WTC11 (cell line): ENCODE measurements around the gene GABRB1. TPM values are rescaled to one million over a fixed set of nuclear protein-coding genes. Genes with fewer than 3 reads are reported as not detected.

Source experiments
- ATAC-seq: fragments of 200-7000 bp; cut with Tn5 transposase; 2 replicates; pipeline ENCODE4 v1.10.0; 2021; ENCODE audit warnings: mild to moderate bottlenecking, moderate library complexity
- CTCF ChIA-PET: fragments of 300-600 bp; sonication (Branson Sonifier 250); formaldehyde crosslinking; loops from one replicate; lab custom pipeline; 2021; ENCODE audit warnings: antibody characterized with exemption; lab: Charles Lee
- POLR2A ChIA-PET: fragments of 350-600 bp; sonication (Branson Sonifier 250); formaldehyde crosslinking; loops from one replicate; lab custom pipeline; 2021; ENCODE audit warnings: antibody characterized with exemption; lab: Charles Lee
- DNase-seq: peaks from one replicate; pipeline ENCODE4 v3.0.0; 2021; ENCODE audit warnings: low spot score
- H3K27ac Mint-ChIP-seq: 2 replicates; pipeline ENCODE4 v1.8.0; 2021; ENCODE audit warnings: mixed read lengths
- H3K27me3 Mint-ChIP-seq: 2 replicates; pipeline ENCODE4 v1.8.0; 2021; ENCODE audit warnings: low read depth, mild to moderate bottlenecking, moderate library complexity, mixed read lengths
- H3K36me3 Mint-ChIP-seq: 2 replicates; pipeline ENCODE4 v1.8.0; 2021; ENCODE audit warnings: mixed read lengths
- H3K4me1 Mint-ChIP-seq: 2 replicates; pipeline ENCODE4 v1.8.0; 2022; ENCODE audit warnings: mixed read lengths
- H3K4me3 Mint-ChIP-seq: 2 replicates; pipeline ENCODE4 v1.8.0; 2021; ENCODE audit warnings: mild to moderate bottlenecking, moderate library complexity, mixed read lengths
- H3K9me3 Mint-ChIP-seq: 2 replicates; pipeline ENCODE4 v1.8.0; 2021; ENCODE audit warnings: mixed read lengths
- AFF4 ChIP-seq: sonication (generic); formaldehyde crosslinking; IDR thresholded peaks from 2 replicates; pipeline ENCODE4 v1.8.1; 2023; ENCODE audit warnings: mild to moderate bottlenecking, missing genetic modification reagents, borderline replicate concordance
- AR ChIP-seq: fragments of 250-450 bp; sonication (Bioruptor Pico); IDR thresholded peaks from 2 replicates; pipeline ENCODE4 v1.9.0; 2021; ENCODE audit warnings: mild to moderate bottlenecking
- ATF1 ChIP-seq: sonication (generic); formaldehyde crosslinking; IDR thresholded peaks from 2 replicates; pipeline ENCODE4 v1.8.1; 2023; ENCODE audit warnings: mild to moderate bottlenecking, moderate library complexity, missing genetic modification reagents
- ATF6 ChIP-seq: sonication (generic); formaldehyde crosslinking; IDR thresholded peaks from 2 replicates; pipeline ENCODE4 v1.8.1; 2023; ENCODE audit warnings: mild to moderate bottlenecking, missing genetic modification reagents
- CREM ChIP-seq: sonication (generic); formaldehyde crosslinking; IDR thresholded peaks from 2 replicates; pipeline ENCODE4 v1.8.1; 2022; ENCODE audit warnings: mild to moderate bottlenecking, missing genetic modification reagents, moderate library complexity
- ERG ChIP-seq: fragments of 250-450 bp; sonication (Bioruptor Pico); IDR thresholded peaks from 2 replicates; pipeline ENCODE4 v1.8.0; 2021; ENCODE audit warnings: mild to moderate bottlenecking
- ESRRA ChIP-seq: sonication (generic); formaldehyde crosslinking; IDR thresholded peaks from 2 replicates; pipeline ENCODE4 v1.8.1; 2022; ENCODE audit warnings: mild to moderate bottlenecking, missing genetic modification reagents, borderline replicate concordance
- FOXJ3 ChIP-seq: sonication (generic); formaldehyde crosslinking; IDR thresholded peaks from 2 replicates; pipeline ENCODE4 v1.9.0; 2021; ENCODE audit warnings: missing genetic modification reagents, mild to moderate bottlenecking, borderline replicate concordance
- FOXK1 ChIP-seq: sonication (generic); formaldehyde crosslinking; IDR thresholded peaks from 2 replicates; pipeline ENCODE4 v1.8.0; 2022; ENCODE audit warnings: mild to moderate bottlenecking, moderate library complexity, missing genetic modification reagents
- GABPB1 ChIP-seq: sonication (generic); formaldehyde crosslinking; IDR thresholded peaks from 2 replicates; pipeline ENCODE4 v1.8.1; 2023; ENCODE audit warnings: mild to moderate bottlenecking, missing genetic modification reagents
- JUN ChIP-seq: sonication (generic); formaldehyde crosslinking; IDR thresholded peaks from 2 replicates; pipeline ENCODE4 v1.8.0; 2023; ENCODE audit warnings: mild to moderate bottlenecking, missing genetic modification reagents
- MXD4 ChIP-seq: fragments of 250-450 bp; sonication (Bioruptor Pico); IDR thresholded peaks from 2 replicates; pipeline ENCODE4 v1.8.0; 2021; ENCODE audit warnings: mild to moderate bottlenecking, moderate library complexity, borderline replicate concordance
- TCF7 ChIP-seq: sonication (generic); formaldehyde crosslinking; IDR thresholded peaks from 2 replicates; pipeline ENCODE4 v1.8.0; 2022; ENCODE audit warnings: mild to moderate bottlenecking, low read depth, missing genetic modification reagents, moderate library complexity
- TEAD4 ChIP-seq: sonication (generic); formaldehyde crosslinking; IDR thresholded peaks from 2 replicates; pipeline ENCODE4 v1.8.0; 2022; ENCODE audit warnings: mild to moderate bottlenecking, missing genetic modification reagents
- TP53 ChIP-seq: sonication (generic); formaldehyde crosslinking; IDR thresholded peaks from 2 replicates; pipeline ENCODE4 v1.8.1; 2023; ENCODE audit warnings: mild to moderate bottlenecking, missing genetic modification reagents
- ZBTB21 ChIP-seq: sonication (generic); formaldehyde crosslinking; IDR thresholded peaks from 2 replicates; pipeline ENCODE4 v1.8.1; 2023; ENCODE audit warnings: mild to moderate bottlenecking, missing genetic modification reagents, borderline replicate concordance
- ZNF317 ChIP-seq: sonication (generic); formaldehyde crosslinking; IDR thresholded peaks from 2 replicates; pipeline ENCODE4 v1.8.1; 2023; ENCODE audit warnings: low read depth, mild to moderate bottlenecking, moderate library complexity, missing genetic modification reagents, borderline replicate concordance
- ZNF396 ChIP-seq: fragments of 250-450 bp; sonication (Bioruptor Pico); IDR thresholded peaks from 2 replicates; pipeline ENCODE4 v1.8.0; 2021; ENCODE audit warnings: mild to moderate bottlenecking, moderate library complexity, borderline replicate concordance
- ZNF512 ChIP-seq: sonication (generic); formaldehyde crosslinking; IDR thresholded peaks from 2 replicates; pipeline ENCODE4 v1.8.1; 2022; ENCODE audit warnings: missing genetic modification reagents, borderline replicate concordance
- total RNA-seq: library from RNA; stranded (reverse); gene quantifications from 3 replicates; pipeline ENCODE4 v1.2.3, GENCODE V29; 2021

GABRB1 gene
- total RNA-seq, 1 experiment from 2014 or later: 0.66 TPM

- no peak for DNase-seq
- POLR2A ChIA-PET: no interaction called here
- Mint-ChIP-seq H3K4me3 (no peak overlapping the region), H3K4me1 (peaks cover 47% of the 10 kb centered on the region), H3K36me3 (no peaks in the 10 kb centered on the region), H3K9me3 (peaks cover 6% of the 10 kb centered on the region), H3K27me3 (no peaks in the 10 kb centered on the region), H3K27ac (peak overlapping the region; percentile 68)
- CTCF ChIA-PET: no interaction called here
- peak; percentile 34; the same call in 1 of the 2 replicates for ATAC-seq
- TF ChIP-seq ERG (CRISPR knock-in tag) (no peak), TP53 (CRISPR knock-in tag) (no peak), GABPB1 (no peak), AR (no peak), AFF4 (no peak), CREM (CRISPR knock-in tag) (no peak), ZNF512 (no peak), FOXJ3 (CRISPR knock-in tag) (no peak), ATF6 (CRISPR knock-in tag) (no peak), ZNF317 (no peak), ATF1 (CRISPR knock-in tag) (no peak), MXD4 (CRISPR knock-in tag) (no peak), ZNF396 (CRISPR knock-in tag) (no peak), ESRRA (CRISPR knock-in tag) (no peak), JUN (no peak), ZBTB21 (no peak), TEAD4 (CRISPR knock-in tag) (no peak), FOXK1 (CRISPR knock-in tag) (no peak), TCF7 (CRISPR knock-in tag) (no peak)
Measured at GRCh38 chr4:47050761-47051725, 19.7 kb downstream of the GABRB1 start.
